Esophagus mucosa (tissue), 1 donor: Measurements from ENCODE around the gene NPIPB4. TPM values are rescaled to one million over a fixed set of nuclear protein-coding genes. Genes with fewer than 3 reads are reported as not detected.
A peak's percentile ranks its signal among the peaks of the same experiment; 100 is the strongest.
"Not testable (repeated sequence)": the region's sequence is repeated elsewhere in the genome, so short reads cannot be mapped to it uniquely, and the experiment has no call there.

Source experiments
- ATAC-seq: fragments of 200-7000 bp; cut with Tn5 transposase; one replicate; pipeline ENCODE4 v1.9.1; 2020
- total RNA-seq: library from RNA; stranded (reverse); gene quantifications from one replicate; pipeline ENCODE4 v1.2.4, GENCODE V29; 2023
- donor health status: DM: yes; HTN: yes; CAD: no.

NPIPB4 gene
- total RNA-seq: 81.5 TPM

GRCh38 chr16:21857656-21858055, at the start of gene NPIPB4:
Gene NPIPB4 (minus strand): TSS chr16:21857756. CDS start chr16:21857378, 378 bp downstream.
- not testable (repeated sequence) for ATAC-seq

- ATAC-seq: not testable (repeated sequence)
These were observed 41.4 kb upstream of the NPIPB4 start for GRCh38 chr16:21898998-21899397.

- not testable (repeated sequence) for ATAC-seq
These were observed 24.4 kb upstream of the NPIPB4 start for GRCh38 chr16:21881988-21882387.

GRCh38 chr16:21837186-21837585, 20.4 kb downstream of the NPIPB4 start:
- not testable (repeated sequence) for ATAC-seq

- ATAC-seq: not testable (repeated sequence)
These were observed 21.2 kb downstream of the NPIPB4 start for GRCh38 chr16:21836334-21836733.

GRCh38 chr16:21835747-21836146, 21.8 kb downstream of the NPIPB4 start:
- not testable (repeated sequence) for ATAC-seq

- not testable (repeated sequence) for ATAC-seq
These were observed 23.3 kb downstream of the NPIPB4 start for GRCh38 chr16:21834211-21834610.

GRCh38 chr16:21829929-21830328, 27.6 kb downstream of the NPIPB4 start:
- ATAC-seq: not testable (repeated sequence)

GRCh38 chr16:21826067-21826706, 31.4 kb downstream of the NPIPB4 start:
- not testable (repeated sequence) for ATAC-seq

- ATAC-seq: not testable (repeated sequence)
These were observed 32.0 kb downstream of the NPIPB4 start for GRCh38 chr16:21825526-21825925.

- ATAC-seq: not testable (repeated sequence)
These were observed 34.3 kb downstream of the NPIPB4 start for GRCh38 chr16:21823258-21823657.

GRCh38 chr16:21820908-21821465, 36.6 kb downstream of the NPIPB4 start:
- ATAC-seq: not testable (repeated sequence)

GRCh38 chr16:21820028-21820907, 37.3 kb downstream of the NPIPB4 start:
- ATAC-seq: peak; percentile 91

- ATAC-seq: not testable (repeated sequence)
These were observed 37.9 kb downstream of the NPIPB4 start for GRCh38 chr16:21819617-21820016.

- not testable (repeated sequence) for ATAC-seq
These were observed 40.5 kb downstream of the NPIPB4 start for GRCh38 chr16:21817012-21817411.

GRCh38 chr16:21815694-21816093, 41.9 kb downstream of the NPIPB4 start:
- ATAC-seq: not testable (repeated sequence)

GRCh38 chr16:21802375-21802663, 55.2 kb downstream of the NPIPB4 start:
- not testable (repeated sequence) for ATAC-seq

GRCh38 chr16:21801538-21802374, 55.8 kb downstream of the NPIPB4 start:
- ATAC-seq: peak; percentile 68

- not testable (repeated sequence) for ATAC-seq
These were observed 59.0 kb downstream of the NPIPB4 start for GRCh38 chr16:21798601-21799000.

GRCh38 chr16:21793310-21793709, 64.2 kb downstream of the NPIPB4 start:
- peak; percentile 5 for ATAC-seq

GRCh38 chr16:21790506-21790905, 67.0 kb downstream of the NPIPB4 start:
- peak; percentile 91 for ATAC-seq
